Osteocyte (in vitro differentiated cells): ENCODE data around the gene TBXAS1. TPM values are rescaled to one million over a fixed set of nuclear protein-coding genes. Genes with fewer than 3 reads are reported as not detected.

ENCODE experiments used
- DNase-seq: peaks from one replicate; pipeline ENCODE4 v3.0.0; 2021; ENCODE audit warnings: mixed read lengths; ENCODE audit not compliant: unreplicated experiment; ENCODE audit errors: extremely low spot score
- H3K27ac Mint-ChIP-seq: one replicate; pipeline ENCODE4 v1.8.0; 2021; ENCODE audit warnings: mild to moderate bottlenecking, mixed read lengths; ENCODE audit not compliant: unreplicated experiment
- H3K27me3 Mint-ChIP-seq: one replicate; pipeline ENCODE4 v1.8.0; 2021; ENCODE audit warnings: mixed read lengths; ENCODE audit not compliant: unreplicated experiment
- H3K36me3 Mint-ChIP-seq: one replicate; pipeline ENCODE4 v1.8.0; 2021; ENCODE audit warnings: mixed read lengths; ENCODE audit not compliant: unreplicated experiment
- H3K4me1 Mint-ChIP-seq: one replicate; pipeline ENCODE4 v1.8.0; 2021; ENCODE audit warnings: mixed read lengths; ENCODE audit not compliant: unreplicated experiment
- H3K4me3 Mint-ChIP-seq: one replicate; pipeline ENCODE4 v1.8.0; 2021; ENCODE audit warnings: mild to moderate bottlenecking, moderate library complexity, mixed read lengths; ENCODE audit not compliant: unreplicated experiment
- H3K9me3 Mint-ChIP-seq: one replicate; pipeline ENCODE4 v1.8.0; 2021; ENCODE audit warnings: mixed read lengths; ENCODE audit not compliant: unreplicated experiment
- CTCF ChIP-seq: fragments of 200-600 bp; sonication (generic); IDR thresholded peaks from 2 replicates; pipeline ENCODE4 v1.5.0; 2021; ENCODE audit warnings: antibody characterized with exemption, mild to moderate bottlenecking, moderate library complexity
- total RNA-seq: library from RNA; stranded (reverse); gene quantifications from 2 replicates; pipeline ENCODE4 v1.2.1, GENCODE V29; 2021

Gene TBXAS1
- total RNA-seq, 1 donor from 2014 or later: 3.5 TPM

GRCh38 chr7:139913021-139913844 is 84.2 kb downstream of the TBXAS1 start:
- DNase-seq: no peak

GRCh38 chr7:139913845-139914135 is 84.7 kb downstream of the TBXAS1 start:
- Mint-ChIP-seq H3K27me3 (no peaks in the 10 kb centered on the region), H3K27ac (no peak overlapping the region), H3K9me3 (no peaks in the 10 kb centered on the region), H3K4me1 (peaks cover 43% of the 10 kb centered on the region), H3K36me3 (no peaks in the 10 kb centered on the region), H3K4me3 (no peak overlapping the region)
- no peak for DNase-seq
- no peak for TF ChIP-seq CTCF

More at GRCh38 chr7:139913021-139913844, 84.2 kb downstream of the TBXAS1 start:
- H3K27ac Mint-ChIP-seq: no peak overlapping the region
- no peak for TF ChIP-seq CTCF
- H3K4me3 Mint-ChIP-seq: no peak overlapping the region
- peaks cover 43% of the 10 kb centered on the region for H3K4me1 Mint-ChIP-seq
- no peaks in the 10 kb centered on the region for H3K36me3 Mint-ChIP-seq
- no peaks in the 10 kb centered on the region for H3K9me3 Mint-ChIP-seq
- no peaks in the 10 kb centered on the region for H3K27me3 Mint-ChIP-seq

- Mint-ChIP-seq H3K36me3 (no peaks in the 10 kb centered on the region), H3K27ac (peak overlapping the region; percentile 54), H3K9me3 (no peaks in the 10 kb centered on the region), H3K27me3 (no peaks in the 10 kb centered on the region), H3K4me1 (peaks cover 37% of the 10 kb centered on the region), H3K4me3 (no peak overlapping the region)
- TF ChIP-seq CTCF: no peak
- no peak for DNase-seq
These were observed 85.5 kb downstream of the TBXAS1 start for GRCh38 chr7:139914306-139915267.

GRCh38 chr7:139915268-139915863 is 86.3 kb downstream of the TBXAS1 start:
- no peaks in the 10 kb centered on the region for H3K27me3 Mint-ChIP-seq
- peak; percentile 38 for DNase-seq
- peaks cover 31% of the 10 kb centered on the region for H3K4me1 Mint-ChIP-seq
- no peaks in the 10 kb centered on the region for H3K36me3 Mint-ChIP-seq
- peak overlapping the region; percentile 23 for H3K27ac Mint-ChIP-seq
- no peak overlapping the region for H3K4me3 Mint-ChIP-seq
- TF ChIP-seq CTCF: no peak
- no peaks in the 10 kb centered on the region for H3K9me3 Mint-ChIP-seq
